SH-SY5Y (cell line): ENCODE measurements around the gene STXBP4.

ENCODE experiments used
- GATA2 ChIP-seq: IDR thresholded peaks from 2 replicates; pipeline ENCODE4 v1.6.1; 2011; ENCODE audit warnings: mild to moderate bottlenecking, low read depth, low read length
- GATA3 ChIP-seq: IDR thresholded peaks from 2 replicates; pipeline ENCODE4 v1.6.1; 2011; ENCODE audit warnings: low read depth, mild to moderate bottlenecking, low read length, moderate library complexity

DNA sequence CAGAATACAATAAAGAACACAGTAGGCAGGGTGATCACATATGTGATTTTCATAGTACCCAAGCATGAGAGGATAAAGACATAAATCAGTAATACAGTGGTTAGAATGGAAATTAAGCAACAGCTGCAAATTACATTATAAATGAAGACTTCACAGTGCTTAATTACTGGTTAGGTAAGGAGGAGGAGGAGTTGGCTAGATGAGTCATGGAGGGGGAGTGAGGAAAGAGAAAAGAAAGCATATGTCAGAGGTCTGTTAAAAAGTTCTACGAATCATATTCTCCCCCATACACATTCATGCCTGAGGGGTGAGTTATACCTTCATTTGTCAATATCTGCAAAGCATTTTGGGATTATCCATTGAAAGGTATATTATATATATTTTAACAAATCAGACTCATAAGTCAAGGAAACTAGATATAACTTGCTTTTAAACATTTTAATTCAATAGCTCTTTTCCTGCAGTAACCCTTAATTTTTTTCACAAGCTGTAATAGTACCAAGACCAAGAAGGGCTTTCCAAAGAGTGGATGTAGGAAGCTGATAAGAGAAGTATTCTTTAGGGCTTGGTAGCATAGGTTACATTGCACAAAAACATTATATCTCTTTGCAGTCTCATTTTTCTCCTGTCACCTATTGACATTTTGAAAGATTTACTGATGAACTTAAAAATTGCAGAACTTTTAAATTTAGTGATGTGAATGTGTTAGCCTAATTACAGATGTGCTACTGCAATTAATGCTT, 99.3 kb downstream of the STXBP4 start:
- TF ChIP-seq GATA3 (no peak), GATA2 (no peak)
